T-cell (primary cell): ENCODE data around the gene HSPB2. TPM values are rescaled to one million over a fixed set of nuclear protein-coding genes. Genes with fewer than 3 reads are reported as not detected.

ENCODE experiments used
- ATAC-seq, 4 experiments: fragments of 200-7000 bp in 3 of 4; fragments of 150-1000 bp in 1 of 4; cut with Tn5 transposase; replicated peaks in 1 of 4; 1 replicate in 3 of 4; 2 replicates in 1 of 4; pipeline ENCODE4 v1.10.0; 2021; ENCODE audit warnings: moderate library complexity in 3 of 4, mild to moderate bottlenecking in 2 of 4, moderate number of reproducible peaks in 1 of 4
- CTCF ChIA-PET, 2 donors: fragments of 300-600 bp; sonication (Branson Sonifier 250); formaldehyde crosslinking; loops; one replicate each; lab custom pipeline; 2022; ENCODE audit warnings: antibody characterized with exemption in 2 of 2; lab: Charles Lee
- POLR2A ChIA-PET, 2 donors: fragments of 300-600 bp; sonication (Branson Sonifier 250); formaldehyde crosslinking; loops; one replicate each; lab custom pipeline; 2022; ENCODE audit warnings: antibody characterized with exemption in 2 of 2; lab: Charles Lee
- DNase-seq, 35 experiments: peaks; one replicate each; pipeline versions ENCODE4 v3.0.0 to v3.0.0-alpha.2; 2013 to 2023
- H3K27ac ChIP-seq: one replicate; pipeline ENCODE4 v1.5.1; 2013; ENCODE audit warnings: low read length
- H3K27me3 ChIP-seq, 2 experiments: replicated peaks in 1 of 2; 1 replicate in 1 of 2; 2 replicates in 1 of 2; pipeline versions ENCODE4 v1.6.1 to v1.7.0; 2013; ENCODE audit warnings: low read length in 1 of 2, mixed read lengths in 1 of 2; ENCODE audit not compliant: control insufficient read depth in 2 of 2, insufficient read depth in 2 of 2; ENCODE audit errors: extremely low read depth in 1 of 2
- H3K36me3 ChIP-seq, 2 donors: 1 replicate in 1 of 2; 2 replicates in 1 of 2; pipeline versions ENCODE4 v1.6.1 to v1.7.0; 2013; ENCODE audit warnings: low read length in 1 of 2; ENCODE audit not compliant: control insufficient read depth in 2 of 2, insufficient read depth in 1 of 2; ENCODE audit errors: extremely low read depth in 1 of 2
- H3K4me1 ChIP-seq, 2 experiments: 1 replicate in 1 of 2; 2 replicates in 1 of 2; pipeline versions ENCODE4 v1.6.1 to v1.7.0; 2013; ENCODE audit warnings: low read length in 2 of 2, mixed read lengths in 1 of 2; ENCODE audit not compliant: insufficient read depth in 2 of 2, control insufficient read depth in 1 of 2; ENCODE audit errors: extremely low read depth in 1 of 2
- H3K4me3 ChIP-seq, 2 donors: 1 replicate in 1 of 2; 2 replicates in 1 of 2; pipeline versions ENCODE4 v1.5.1 to v1.7.0; 2013; ENCODE audit warnings: mild to moderate bottlenecking in 2 of 2, low read length in 1 of 2, moderate library complexity in 1 of 2; ENCODE audit not compliant: control insufficient read depth in 1 of 2; ENCODE audit errors: extremely low read depth in 1 of 2
- H3K9me3 ChIP-seq: 2 replicates; pipeline ENCODE4 v1.7.0; 2013
- H3K27ac Mint-ChIP-seq, 2 donors: one replicate each; pipeline ENCODE4 v1.8.0; 2020 to 2021; ENCODE audit warnings: mild to moderate bottlenecking in 2 of 2, mixed read lengths in 2 of 2
- H3K27me3 Mint-ChIP-seq, 2 donors: one replicate each; pipeline ENCODE4 v1.8.0; 2021 to 2022; ENCODE audit warnings: mixed read lengths in 2 of 2
- H3K36me3 Mint-ChIP-seq: one replicate; pipeline ENCODE4 v1.8.0; 2021; ENCODE audit warnings: mixed read lengths
- H3K4me1 Mint-ChIP-seq, 3 donors: one replicate each; pipeline ENCODE4 v1.8.0; 2020 to 2022; ENCODE audit warnings: mixed read lengths in 3 of 3, mild to moderate bottlenecking in 1 of 3
- H3K4me3 Mint-ChIP-seq, 3 donors: one replicate each; pipeline ENCODE4 v1.8.0; 2020 to 2022; ENCODE audit warnings: mild to moderate bottlenecking in 3 of 3, mixed read lengths in 3 of 3, moderate library complexity in 3 of 3
- H3K9me3 Mint-ChIP-seq, 3 donors: one replicate each; pipeline ENCODE4 v1.8.0; 2020 to 2022; ENCODE audit warnings: mixed read lengths in 3 of 3
- WGBS: methylation state at CpG from one replicate; pipeline ENCODE4 v1.1.5; 2013; ENCODE audit warnings: missing lambda C conversion rate; ENCODE audit not compliant: insufficient coverage; 5-methylcytosine and 5-hydroxymethylcytosine counted together
- total RNA-seq, 35 experiments: library from RNA in 6 of 35; stranded (reverse) in 6 of 35; fragments of 120-200 nt in 1 of 35; gene quantifications; one replicate each; pipeline versions ENCODE4 v1.2.1 to v1.2.4 and lab custom pipeline; 2013 to 2026

Gene HSPB2
- total RNA-seq, 5 donors from 2014 or later (not counting 1 experiment from before 2014, with no cell fraction given), result not detected

- WGBS, result 81% methylated on average over 4 of the region's 5 CpGs
- no peaks in the 10 kb centered on the region for H3K27me3 ChIP-seq
- H3K36me3 ChIP-seq, result peaks cover 0 to 5% of the 10 kb centered on the region in 2 donors
- Mint-ChIP-seq H3K27ac (no peak overlapping the region), H3K4me3 (no peak overlapping the region), H3K36me3 (no peaks in the 10 kb centered on the region), H3K27me3 (no peaks in the 10 kb centered on the region), H3K4me1 (no peaks in the 10 kb centered on the region), H3K9me3 (no peaks in the 10 kb centered on the region)
- DNase-seq (no peak), ATAC-seq (no peak)
- POLR2A ChIA-PET, result interaction anchor here in 1 of 2 donors (0.5 kb wide), 1 partner anchor 370 kb away, joined by 3 read pairs; no protein-coding TSS in a partner anchor
- no peaks in the 10 kb centered on the region for H3K4me1 ChIP-seq
- CTCF ChIA-PET, result no interaction called here
- H3K4me3 ChIP-seq, result no peak overlapping the region
- H3K9me3 ChIP-seq, result no peaks in the 10 kb centered on the region
- no peak overlapping the region for H3K27ac ChIP-seq
Observed at GRCh38 chr11:111960916-111961315, 48.4 kb downstream of the HSPB2 start.

GRCh38 chr11:111961389-111962300, 49.1 kb downstream of the HSPB2 start:
- Mint-ChIP-seq H3K36me3 (no peaks in the 10 kb centered on the region), H3K9me3 (no peaks in the 10 kb centered on the region), H3K4me3 (no peak overlapping the region), H3K4me1 (no peaks in the 10 kb centered on the region), H3K27me3 (no peaks in the 10 kb centered on the region), H3K27ac (no peak overlapping the region)
- ChIA-PET POLR2A (interaction anchor here in 1 of 2 donors (0.5 kb wide), 1 partner anchor 371 kb away, joined by 3 read pairs; no protein-coding TSS in a partner anchor), CTCF (interaction anchor here in 1 of 2 donors (0.7 kb wide), 1 partner anchor 168 kb away, joined by 3 read pairs; no protein-coding TSS in a partner anchor)
- peaks cover 0 to 5% of the 10 kb centered on the region in 2 donors for H3K36me3 ChIP-seq
- WGBS, result 100% methylated on average over 2 of the region's 6 CpGs
- H3K4me3 ChIP-seq, result no peak overlapping the region
- no peaks in the 10 kb centered on the region for H3K4me1 ChIP-seq
- H3K27ac ChIP-seq, result no peak overlapping the region
- H3K9me3 ChIP-seq, result no peaks in the 10 kb centered on the region
- ATAC-seq, result no peak
- no peak for DNase-seq
- no peaks in the 10 kb centered on the region for H3K27me3 ChIP-seq

Other genes starting within 250 kb of the HSPB2 start
- 10 to 100 TPM; 34.2 to 44.1 (median 37.4) TPM for gene PPP2R1B, start 146.3 kb upstream of the HSPB2 start, total RNA-seq
- gene ALG9, start 41.2 kb upstream of the HSPB2 start, total RNA-seq, result 10 to 100 TPM; 20.0 to 25.6 (median 24.0) TPM
- 1 to 10 TPM; 3.8 to 6.0 (median 4.3) TPM for gene FDXACB1, start 33.6 kb upstream of the HSPB2 start, total RNA-seq
- 10 to 100 TPM; 12.0 to 18.6 (median 16.7) TPM for gene CFAP68, start 33.2 kb upstream of the HSPB2 start, total RNA-seq
- under 1 TPM in 2 of 5 donors, not detected in 3; 0.38 to 0.49 TPM for gene CRYAB, start 964 bp upstream of the HSPB2 start, total RNA-seq
- gene C11orf52, start 6.2 kb downstream of the HSPB2 start, total RNA-seq, result not detected
- 1 to 10 TPM; 1.6 to 4.8 (median 3.4) TPM for gene DIXDC1, start 24.6 kb downstream of the HSPB2 start, total RNA-seq
- 10 to 100 TPM; 13.4 to 19.8 (median 18.7) TPM for gene DLAT, start 112.7 kb downstream of the HSPB2 start, total RNA-seq
- under 1 TPM in 3 of 5 donors, not detected in 2; 0.30 to 0.44 (median 0.36) TPM for gene PIH1D2, start 161.3 kb downstream of the HSPB2 start, total RNA-seq
- 10 to 100 TPM; 14.6 to 22.1 (median 17.7) TPM for gene NKAPD1, start 161.6 kb downstream of the HSPB2 start, total RNA-seq
- gene TIMM8B, start 174.0 kb downstream of the HSPB2 start, total RNA-seq, result 10 to 100 TPM; 13.8 to 23.7 (median 21.1) TPM
- 10 to 100 TPM; 34.3 to 71.9 (median 69.6) TPM for gene SDHD, start 174.1 kb downstream of the HSPB2 start, total RNA-seq